ENCODE results near the gene UBA1.

UBA1 gene

GRCh38 chrX:47169726-47170515, 23.7 kb upstream of the UBA1 start:
- DNase-seq (ENCODE audit: low read depth): no peak

GRCh38 chrX:47170861-47171692, 22.6 kb upstream of the UBA1 start:
- DNase-seq (ENCODE audit: low read depth): no peak

DNA sequence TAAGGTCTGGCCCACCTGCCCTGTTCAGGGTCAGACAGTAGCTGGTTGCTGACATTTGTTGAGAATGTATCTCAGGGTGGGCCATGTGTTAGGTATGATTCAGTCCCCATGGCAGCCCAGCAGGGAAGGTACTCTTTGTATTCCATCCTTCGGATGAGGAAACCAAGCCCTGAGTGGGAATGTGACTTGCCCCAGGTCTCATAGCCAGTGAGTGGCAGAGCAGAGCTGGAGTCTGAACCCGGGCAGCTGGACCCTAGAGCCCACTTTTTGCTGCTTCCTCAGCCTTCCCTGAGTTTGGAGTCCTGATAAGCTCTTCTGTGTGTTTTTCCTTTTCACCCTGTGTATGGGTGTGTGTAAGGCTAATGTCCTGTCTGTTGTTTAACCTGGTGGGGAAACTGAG, 21.6 kb upstream of the UBA1 start:
- DNase-seq (ENCODE audit: low read depth): no peak

GRCh38 chrX:47172549-47172948, 21.1 kb upstream of the UBA1 start:
- DNase-seq (ENCODE audit: low read depth): no peak

GRCh38 chrX:47172971-47173792, 20.4 kb upstream of the UBA1 start:
- no peak for DNase-seq (ENCODE audit: low read depth)

GRCh38 chrX:47174376-47174775, 19.3 kb upstream of the UBA1 start:
- no peak for DNase-seq (ENCODE audit: low read depth)

DNA sequence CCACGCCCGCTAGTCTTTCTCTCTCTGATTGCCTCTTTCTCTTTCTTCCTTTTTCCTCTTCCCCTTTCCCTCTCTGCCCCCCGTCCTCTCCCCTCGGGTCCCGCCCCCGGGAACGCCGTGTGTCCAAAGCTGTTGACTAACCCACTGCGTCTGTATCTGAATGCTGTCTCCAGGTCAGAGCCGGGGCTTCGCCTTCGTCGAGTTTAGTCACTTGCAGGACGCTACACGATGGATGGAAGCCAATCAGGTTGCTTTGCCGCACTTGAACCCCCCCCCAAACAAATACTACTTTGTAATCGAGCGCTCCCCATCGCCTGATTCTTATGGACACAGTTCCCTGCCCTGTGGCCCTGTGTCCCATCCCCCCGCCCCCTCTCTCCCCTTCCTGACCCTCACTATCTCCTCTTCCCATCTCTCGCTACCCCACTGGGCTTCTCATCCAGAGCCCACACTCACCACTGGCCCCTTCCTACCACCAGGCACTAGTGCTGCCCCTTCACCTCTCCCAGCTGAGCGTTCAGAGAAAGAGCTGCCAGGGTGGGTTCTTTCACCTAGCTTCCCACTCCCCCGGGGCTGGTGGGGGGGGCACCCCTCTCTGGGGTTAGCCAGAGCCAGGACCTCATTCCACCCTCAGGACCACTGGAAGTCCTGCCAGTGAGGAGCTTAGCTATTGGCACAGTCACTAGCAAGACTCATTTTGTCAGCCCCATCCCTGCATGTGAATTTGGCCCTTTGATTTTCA, 18.6 kb upstream of the UBA1 start:
- no peak for DNase-seq (ENCODE audit: low read depth)

GRCh38 chrX:47175588-47175980, 18.0 kb upstream of the UBA1 start:
- DNase-seq (ENCODE audit: low read depth): no peak

- no peak for DNase-seq (ENCODE audit: low read depth)
Measured at GRCh38 chrX:47176101-47176740, 17.4 kb upstream of the UBA1 start.

- no peak for DNase-seq (ENCODE audit: low read depth)
Measured at GRCh38 chrX:47177079-47177478, 16.6 kb upstream of the UBA1 start.

DNA sequence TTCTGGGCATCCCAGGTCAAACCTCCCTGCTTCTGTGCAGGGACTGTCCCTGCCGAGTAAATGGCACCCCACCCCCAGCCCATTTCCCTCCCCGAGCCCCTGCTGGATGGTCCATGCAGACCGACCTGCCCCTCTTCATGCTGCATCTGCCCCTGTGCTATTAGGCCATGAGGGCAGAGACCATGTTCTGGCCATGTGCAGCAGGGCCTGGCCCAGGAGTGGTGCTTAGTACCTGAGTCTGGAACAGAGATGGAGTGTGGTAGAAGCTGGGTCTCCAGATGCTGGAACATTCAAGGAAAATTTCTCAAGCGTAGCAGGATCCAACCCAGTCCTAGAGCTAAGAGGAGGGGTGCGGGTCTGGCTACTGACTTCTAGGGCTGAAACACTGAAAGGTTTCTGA, 15.3 kb upstream of the UBA1 start:
- DNase-seq (ENCODE audit: low read depth): no peak

DNA sequence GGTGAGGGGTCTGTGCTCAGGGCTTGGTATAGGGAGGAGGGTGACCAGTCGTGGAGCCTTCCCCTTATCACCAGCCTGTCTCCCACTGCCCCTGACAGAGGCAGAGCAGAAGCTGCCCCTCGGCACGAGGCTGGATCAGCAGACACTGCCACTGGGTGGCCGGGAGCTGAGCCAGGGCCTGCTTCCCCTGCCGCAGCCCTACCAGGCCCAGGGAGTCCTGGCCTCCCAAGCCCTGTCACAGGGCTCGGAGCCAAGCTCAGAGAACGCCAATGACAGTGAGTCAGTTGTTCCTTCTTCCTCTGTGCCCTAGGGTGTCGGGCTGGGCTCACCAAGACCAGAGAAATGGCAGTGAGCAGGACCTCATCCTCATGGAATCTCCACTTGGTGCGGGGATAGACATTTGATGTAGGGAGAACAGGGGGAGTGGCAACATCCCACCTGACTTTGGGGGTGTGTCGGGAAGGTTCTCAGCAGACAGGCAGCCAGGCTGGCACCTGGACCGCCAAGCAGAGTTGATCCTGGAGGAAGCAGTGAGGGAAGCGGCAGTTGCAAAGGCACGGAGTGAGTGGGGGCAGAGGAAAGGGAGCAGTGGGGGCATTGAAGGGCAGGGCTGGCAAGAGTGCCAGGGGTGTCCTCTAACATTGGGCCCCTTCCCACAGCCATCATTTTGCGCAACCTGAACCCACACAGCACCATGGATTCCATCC, 14.3 kb upstream of the UBA1 start:
- DNase-seq (ENCODE audit: low read depth): no peak

DNA sequence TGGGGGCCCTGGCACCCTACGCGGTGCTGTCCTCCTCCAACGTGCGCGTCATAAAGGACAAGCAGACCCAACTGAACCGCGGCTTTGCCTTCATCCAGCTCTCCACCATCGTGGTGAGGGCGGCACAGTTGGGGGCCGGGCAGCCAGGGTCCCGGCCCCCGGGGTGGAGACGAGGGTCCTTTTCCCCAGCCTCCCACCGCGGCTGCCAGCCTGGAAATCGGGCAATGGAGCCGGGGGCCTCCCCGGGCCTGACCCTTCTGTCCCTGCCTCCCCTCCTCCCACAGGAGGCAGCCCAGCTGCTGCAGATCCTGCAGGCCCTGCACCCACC, 13.7 kb upstream of the UBA1 start:
- no peak for DNase-seq (ENCODE audit: low read depth)

GRCh38 chrX:47180346-47180745, 13.3 kb upstream of the UBA1 start:
- DNase-seq (ENCODE audit: low read depth): no peak

DNA sequence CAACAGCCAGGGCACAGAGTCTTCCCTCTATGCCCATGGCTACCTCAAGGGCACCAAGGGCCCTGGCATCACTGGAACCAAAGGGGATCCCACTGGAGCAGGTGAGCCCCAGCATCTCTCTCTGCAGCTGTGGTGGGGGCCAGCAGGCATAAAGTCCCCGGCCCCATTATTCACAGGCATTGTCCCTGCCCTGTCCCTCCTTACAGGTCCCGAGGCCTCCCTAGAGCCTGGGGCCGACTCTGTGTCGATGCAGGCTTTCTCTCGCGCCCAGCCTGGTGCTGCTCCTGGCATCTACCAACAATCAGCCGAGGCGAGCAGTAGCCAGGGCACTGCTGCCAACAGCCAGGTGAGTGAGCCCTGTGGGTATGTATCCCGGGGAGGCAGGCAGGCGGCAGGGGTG, 12.3 kb upstream of the UBA1 start:
- DNase-seq (ENCODE audit: low read depth): no peak

DNA sequence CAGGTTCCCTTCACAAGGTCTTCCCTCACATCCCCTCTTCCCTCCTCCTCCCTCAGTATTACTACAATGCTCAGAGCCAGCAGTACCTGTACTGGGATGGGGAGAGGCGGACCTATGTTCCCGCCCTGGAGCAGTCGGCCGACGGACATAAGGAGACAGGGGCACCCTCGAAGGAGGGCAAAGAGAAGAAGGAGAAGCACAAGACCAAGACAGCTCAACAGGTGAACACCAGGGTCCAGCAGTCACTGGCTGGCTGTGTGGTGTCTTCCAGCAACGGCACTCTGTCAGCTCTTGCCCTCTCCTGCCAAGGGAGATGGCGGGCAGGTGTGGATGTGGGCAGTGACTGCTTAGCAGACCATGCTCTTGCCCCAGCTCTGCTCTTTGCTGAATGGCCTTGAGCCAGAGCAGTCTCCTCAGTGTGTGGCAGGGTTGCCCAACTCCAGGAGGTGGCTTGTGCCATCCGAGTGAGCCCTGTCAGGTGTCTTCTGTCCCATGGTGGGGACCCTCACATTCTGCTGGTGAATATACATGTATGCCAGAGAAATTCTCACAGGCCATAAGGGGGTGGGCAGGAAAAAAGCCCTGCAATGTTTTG, 11.4 kb upstream of the UBA1 start:
- no peak for DNase-seq (ENCODE audit: low read depth)

DNA sequence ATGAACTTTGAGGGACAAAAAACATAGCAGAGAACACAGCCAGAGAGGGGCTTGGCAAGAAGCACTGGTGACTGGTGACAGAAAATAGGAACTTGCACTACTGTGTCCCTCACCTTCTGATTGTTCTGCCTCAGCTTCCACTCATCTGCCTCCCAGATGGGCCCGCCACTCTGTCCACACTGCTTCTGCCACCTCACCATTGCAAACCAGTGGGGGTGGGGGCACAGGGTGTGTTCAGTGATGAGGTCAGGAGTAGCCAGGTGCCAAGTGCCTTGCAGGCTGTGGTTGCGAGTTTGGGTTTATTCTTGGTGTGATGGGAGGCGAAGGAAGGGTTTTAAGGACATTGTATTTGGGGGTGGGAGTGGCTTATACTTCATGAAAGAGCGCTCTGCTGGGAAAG, 9.1 kb upstream of the UBA1 start:
- no peak for DNase-seq (ENCODE audit: low read depth)

DNA sequence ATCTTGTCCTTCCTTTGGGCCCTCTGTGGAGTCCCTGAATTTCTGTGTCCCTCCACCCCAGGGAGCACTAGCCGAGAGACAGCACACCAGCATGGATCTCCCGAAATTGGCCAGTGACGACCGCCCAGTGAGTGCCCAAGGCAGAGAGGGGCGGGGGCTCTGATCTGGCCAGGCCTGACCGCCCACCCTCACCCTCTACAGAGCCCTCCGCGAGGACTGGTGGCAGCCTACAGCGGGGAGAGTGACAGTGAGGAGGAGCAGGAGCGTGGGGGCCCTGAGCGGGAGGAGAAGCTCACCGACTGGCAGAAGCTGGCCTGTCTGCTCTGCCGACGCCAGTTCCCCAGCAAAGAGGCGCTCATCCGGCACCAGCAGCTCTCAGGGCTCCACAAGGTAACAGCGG, 8.4 kb upstream of the UBA1 start:
- no peak for DNase-seq (ENCODE audit: low read depth)

- DNase-seq (ENCODE audit: low read depth): no peak
Measured at GRCh38 chrX:47186096-47186740, 7.4 kb upstream of the UBA1 start.

DNA sequence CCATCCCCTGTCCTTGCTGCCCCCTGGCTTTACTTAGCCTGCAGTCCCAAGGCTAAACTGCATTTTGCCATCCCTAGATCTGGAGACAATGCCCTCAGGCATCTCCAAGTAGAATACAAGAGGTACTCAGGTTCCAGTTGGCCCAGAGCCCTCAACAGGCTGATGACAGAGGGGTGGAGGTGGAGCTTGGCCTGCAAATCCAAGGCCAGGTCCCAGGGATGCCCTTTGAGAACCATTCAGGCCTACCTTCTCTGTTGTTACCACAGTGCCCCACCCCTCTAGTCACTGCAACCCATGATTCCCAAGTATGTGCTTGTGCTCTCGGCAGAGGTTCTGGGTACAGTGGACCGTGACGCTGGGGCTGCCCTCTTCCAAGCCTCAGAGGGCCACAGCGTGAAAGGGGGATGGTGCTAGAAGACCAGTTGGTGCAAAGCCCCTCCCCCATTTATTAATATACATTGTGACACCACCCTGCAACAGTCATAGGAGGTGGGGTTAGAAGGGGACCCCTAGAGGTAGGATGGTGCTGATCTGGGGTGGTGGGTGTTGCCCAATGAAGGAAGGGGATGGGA, 6.4 kb upstream of the UBA1 start:
- no peak for DNase-seq (ENCODE audit: low read depth)
